Ectodermal cell (in vitro differentiated cells): Measurements from ENCODE around the gene CCR5AS.

Experiments used
- H3K27ac ChIP-seq: 2 replicates; pipeline ENCODE4 v1.7.0; 2013; ENCODE audit warnings: mild to moderate bottlenecking, low read depth, low read length; ENCODE audit not compliant: insufficient read depth, poor library complexity, severe bottlenecking
- H3K27me3 ChIP-seq: 2 replicates; pipeline ENCODE4 v1.7.0; 2013; ENCODE audit warnings: mild to moderate bottlenecking, low read length; ENCODE audit not compliant: insufficient read depth, control insufficient read depth, poor library complexity, severe bottlenecking
- H3K36me3 ChIP-seq: one replicate; pipeline ENCODE4 v1.7.0; 2013; ENCODE audit warnings: low read length; ENCODE audit not compliant: control insufficient read depth, insufficient read depth
- H3K4me1 ChIP-seq: one replicate; pipeline ENCODE4 v1.7.0; 2013; ENCODE audit warnings: low read length; ENCODE audit not compliant: control insufficient read depth, insufficient read depth
- H3K4me3 ChIP-seq: 2 replicates; pipeline ENCODE4 v1.7.0; 2013; ENCODE audit warnings: low read depth, low read length, control low read depth; ENCODE audit not compliant: insufficient read depth
- H3K9me3 ChIP-seq: 2 replicates; pipeline ENCODE4 v1.7.0; 2013; ENCODE audit warnings: mild to moderate bottlenecking, low read length, moderate library complexity; ENCODE audit not compliant: control insufficient read depth
- WGBS, 2 experiments: methylation state at CpG; one replicate each; pipeline ENCODE4 v1.1.7; 2013; ENCODE audit warnings: missing lambda C conversion rate in 2 of 2; 5-methylcytosine and 5-hydroxymethylcytosine counted together

The CCR5AS gene

GRCh38 chr3:46406788-46407611 is at the start of gene CCR5AS, which contains the start of gene CCRL2:
TSS of gene CCR5AS (minus strand) at chr3:46407066.
TSS of gene CCRL2 (plus strand) at chr3:46407259. CDS start at chr3:46408080, 821 bp downstream.
- H3K4me3 ChIP-seq, result no peak within 1 kb of the TSS
- no peak within 1 kb of the TSS for H3K27ac ChIP-seq
- H3K4me1 ChIP-seq, result no peaks in the 10 kb centered on the region

DNA sequence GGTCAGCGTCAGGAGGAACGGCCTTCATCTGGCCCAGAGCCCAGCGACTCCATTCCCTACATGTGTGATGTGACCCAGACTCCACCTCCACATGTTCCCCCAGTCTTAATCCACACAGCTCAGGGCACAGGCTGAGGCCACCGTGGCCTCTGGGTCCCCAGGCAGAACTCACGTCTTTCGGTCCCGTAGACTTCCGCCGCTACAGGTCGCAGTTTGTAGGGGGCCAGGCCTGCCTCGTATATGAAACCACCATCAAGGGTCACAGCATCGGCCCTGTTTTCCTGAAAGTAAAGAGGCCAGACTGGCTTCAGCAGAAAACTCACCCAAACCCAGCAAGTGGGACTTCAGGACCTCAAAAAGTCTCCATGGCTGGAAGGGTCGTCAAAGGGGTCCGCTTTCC is 49.3 kb upstream of the CCR5AS start:
- H3K4me1 ChIP-seq, result no peaks in the 10 kb centered on the region
- 92 to 94% methylated on average over 14 of the region's 14 CpGs for WGBS, 2 experiments

More at GRCh38 chr3:46406788-46407611, at the start of gene CCR5AS, which contains the start of gene CCRL2:
- no peaks in the 10 kb centered on the region for H3K9me3 ChIP-seq
- H3K27me3 ChIP-seq, result no peaks in the 10 kb centered on the region
- H3K36me3 ChIP-seq, result no peaks in the 10 kb centered on the region
- 82 to 85% methylated on average over 20 of the region's 20 CpGs for WGBS, 2 experiments

GRCh38 chr3:46455231-46456115 is 48.6 kb upstream of the CCR5AS start:
- Histone ChIP-seq H3K4me1 (no peaks in the 10 kb centered on the region), H3K27me3 (no peaks in the 10 kb centered on the region), H3K9me3 (no peaks in the 10 kb centered on the region), H3K36me3 (no peaks in the 10 kb centered on the region), H3K27ac (no peak overlapping the region), H3K4me3 (no peak overlapping the region)
- WGBS, 2 experiments, result 92 to 93% methylated on average over 21 of the region's 21 CpGs

More for the DNA sequence above, 49.3 kb upstream of the CCR5AS start:
- Histone ChIP-seq H3K36me3 (no peaks in the 10 kb centered on the region), H3K27ac (no peak overlapping the region), H3K9me3 (no peaks in the 10 kb centered on the region), H3K4me3 (no peak overlapping the region), H3K27me3 (no peaks in the 10 kb centered on the region)

DNA sequence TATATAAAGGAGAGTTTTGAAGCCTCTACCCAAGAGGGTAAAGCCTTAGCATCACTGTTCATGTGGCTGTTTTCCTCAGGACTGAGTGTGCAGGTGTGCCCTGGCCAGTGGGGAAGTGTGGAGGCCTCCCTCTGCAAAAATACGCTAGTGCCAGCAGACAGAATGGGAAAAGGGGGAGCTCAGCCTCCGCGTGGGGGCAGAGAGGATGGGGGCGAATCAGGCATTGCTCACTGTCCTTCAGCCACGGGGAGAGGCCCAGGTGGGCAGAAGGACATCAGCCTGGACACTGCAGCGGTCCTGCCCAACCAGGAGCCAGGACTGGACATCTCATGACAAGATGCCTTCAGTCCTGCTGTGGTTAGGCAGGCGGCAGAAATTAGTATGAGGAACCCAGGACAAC is 47.7 kb upstream of the CCR5AS start:
- Histone ChIP-seq H3K27ac (no peak overlapping the region), H3K27me3 (no peaks in the 10 kb centered on the region), H3K9me3 (no peaks in the 10 kb centered on the region), H3K4me1 (no peaks in the 10 kb centered on the region), H3K4me3 (no peak overlapping the region), H3K36me3 (no peaks in the 10 kb centered on the region)
- 92 to 95% methylated on average over 7 of the region's 7 CpGs for WGBS, 2 experiments

GRCh38 chr3:46454209-46454595 is 47.3 kb upstream of the CCR5AS start:
- H3K4me1 ChIP-seq, result no peaks in the 10 kb centered on the region
- no peak overlapping the region for H3K4me3 ChIP-seq
- 92% methylated on average over 3 of the region's 3 CpGs for WGBS, 2 experiments
- no peaks in the 10 kb centered on the region for H3K36me3 ChIP-seq
- no peak overlapping the region for H3K27ac ChIP-seq
- no peaks in the 10 kb centered on the region for H3K27me3 ChIP-seq
- no peaks in the 10 kb centered on the region for H3K9me3 ChIP-seq

- H3K9me3 ChIP-seq, result no peaks in the 10 kb centered on the region
- 94 to 96% methylated on average over 5 to 7 of the region's 7 CpGs for WGBS, 2 experiments
- no peak overlapping the region for H3K4me3 ChIP-seq
- H3K4me1 ChIP-seq, result no peaks in the 10 kb centered on the region
- no peaks in the 10 kb centered on the region for H3K36me3 ChIP-seq
- no peak overlapping the region for H3K27ac ChIP-seq
- no peaks in the 10 kb centered on the region for H3K27me3 ChIP-seq
Observed at GRCh38 chr3:46453526-46454208, 46.8 kb upstream of the CCR5AS start.

DNA sequence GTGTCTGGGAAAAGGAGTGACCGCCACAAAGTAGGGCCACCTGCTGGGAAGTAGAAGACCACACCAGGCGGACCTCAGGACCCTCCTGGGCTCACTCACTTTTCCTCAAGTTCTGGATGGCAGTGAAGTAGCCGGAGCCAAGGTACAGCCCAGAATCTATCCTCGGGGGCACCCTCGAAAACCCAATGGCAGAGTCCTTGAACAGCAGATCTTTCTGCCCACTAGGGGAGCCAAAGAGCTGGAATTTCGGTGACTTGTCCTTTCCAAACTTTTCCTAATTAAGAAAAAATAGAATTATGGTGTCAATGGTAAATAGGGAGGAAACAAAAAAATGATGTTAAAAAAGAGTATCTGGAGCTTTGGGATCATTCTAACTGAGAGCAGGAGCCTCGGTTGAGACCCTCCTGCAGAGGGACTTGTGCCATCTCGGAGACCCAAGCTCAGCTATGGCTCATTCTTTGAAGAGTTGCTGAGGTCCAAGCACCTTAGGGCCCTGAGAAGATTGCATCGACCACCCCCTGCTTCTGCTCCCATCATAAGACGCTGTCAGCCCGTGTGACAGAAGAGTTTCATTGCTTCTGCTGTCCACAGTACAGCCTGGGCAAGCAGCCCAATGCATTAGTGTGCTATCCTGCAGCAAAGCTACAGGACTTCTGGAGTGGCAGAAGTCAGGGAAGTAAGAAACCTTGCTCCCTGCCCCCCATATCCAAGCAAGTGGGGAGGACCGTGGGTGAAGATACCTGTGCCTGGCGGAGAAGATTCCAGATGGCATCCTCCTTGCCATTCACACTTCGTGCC is 43.1 kb upstream of the CCR5AS start:
- Histone ChIP-seq H3K36me3 (no peaks in the 10 kb centered on the region), H3K27me3 (no peaks in the 10 kb centered on the region), H3K9me3 (no peaks in the 10 kb centered on the region), H3K27ac (no peak overlapping the region), H3K4me3 (no peak overlapping the region), H3K4me1 (no peaks in the 10 kb centered on the region)
- 88 to 89% methylated on average over 14 of the region's 14 CpGs for WGBS, 2 experiments

DNA sequence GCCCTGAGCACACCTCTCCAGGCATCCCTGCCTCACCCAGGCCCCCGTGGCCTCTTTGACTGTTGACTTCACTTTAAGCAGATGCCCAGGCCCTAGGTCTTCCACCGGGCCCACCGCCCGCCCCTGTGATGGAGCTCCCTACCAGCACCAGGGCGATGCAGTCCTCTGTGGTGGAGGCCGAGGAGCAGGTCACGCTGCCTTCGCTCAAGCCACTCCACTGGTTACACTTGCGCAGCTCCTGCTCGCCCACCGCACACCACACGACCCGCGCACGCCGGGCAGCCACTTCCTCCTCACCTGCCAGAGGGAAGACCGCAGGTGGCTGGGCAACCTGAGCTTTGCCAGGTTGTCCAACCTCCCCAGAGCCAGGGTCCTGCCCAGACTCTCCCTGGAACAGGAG is 41.9 kb upstream of the CCR5AS start:
- Histone ChIP-seq H3K4me3 (no peak overlapping the region), H3K4me1 (no peaks in the 10 kb centered on the region), H3K36me3 (no peaks in the 10 kb centered on the region), H3K9me3 (no peaks in the 10 kb centered on the region), H3K27me3 (no peaks in the 10 kb centered on the region), H3K27ac (no peak overlapping the region)
- WGBS, 2 experiments, result 95 to 96% methylated on average over 17 of the region's 17 CpGs

DNA sequence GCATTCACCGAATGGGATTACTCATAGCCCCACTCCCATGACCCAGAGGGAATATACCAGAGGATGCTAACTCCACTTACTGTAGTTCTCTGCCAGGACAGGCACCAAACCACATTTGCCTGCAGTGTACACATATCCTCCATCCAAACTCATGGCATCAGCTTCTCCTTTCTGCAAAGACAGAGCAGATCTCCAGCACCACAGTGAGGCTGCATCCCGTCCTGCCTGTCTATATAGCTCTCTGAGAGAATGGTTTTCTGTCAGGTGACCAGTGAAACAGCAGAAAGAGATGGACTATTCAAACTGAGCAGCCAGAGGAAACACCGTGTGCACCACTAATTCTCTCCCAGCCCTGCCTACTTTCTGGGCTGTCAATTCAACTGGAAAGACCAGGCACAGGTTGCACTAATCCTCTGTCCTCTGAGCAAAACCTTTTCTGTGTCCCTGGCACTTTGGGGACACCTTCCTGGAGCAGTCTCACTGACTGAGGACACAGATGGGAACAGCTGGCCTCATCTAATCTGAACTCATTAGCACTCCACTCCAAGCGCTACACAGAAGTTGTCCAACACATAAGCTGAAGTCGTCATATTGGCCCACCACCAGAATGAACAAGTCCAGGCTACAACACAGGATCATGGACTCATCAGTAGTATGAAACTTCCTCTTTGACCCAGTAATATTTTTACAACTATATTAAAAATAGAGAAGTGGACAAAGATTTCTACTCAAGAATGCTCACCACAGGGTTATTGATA is 40.5 kb upstream of the CCR5AS start:
- Histone ChIP-seq H3K36me3 (no peaks in the 10 kb centered on the region), H3K4me1 (no peaks in the 10 kb centered on the region), H3K27ac (no peak overlapping the region), H3K27me3 (no peaks in the 10 kb centered on the region), H3K9me3 (no peaks in the 10 kb centered on the region), H3K4me3 (no peak overlapping the region)
- WGBS, 2 experiments, result 85 to 88% methylated on average over 5 of the region's 5 CpGs
